ENCODE results near the gene MED27. TPM values are rescaled to one million over a fixed set of nuclear protein-coding genes. Genes with fewer than 3 reads are reported as not detected.

MED27 gene
- total RNA-seq, 3 donors from 2014 or later: 14.4 to 20.3 (median 15.8) TPM

- no peak for DNase-seq (ENCODE audit: low spot score in 2 of 2)
- Histone ChIP-seq H3K4me1 (no peaks in the 10 kb centered on the region), H3K9me3 (no peaks in the 10 kb centered on the region), H3K36me3 (no peaks in the 10 kb centered on the region), H3K27me3 (no peaks in the 10 kb centered on the region), H3K27ac (no peak overlapping the region), H3K4me3 (no peak overlapping the region)
- no peak for TF ChIP-seq POLR2A (IDR thresholded peaks at IDR 0.05)
- TF ChIP-seq CTCF (IDR thresholded peaks at IDR 0.05): no peak
- TF ChIP-seq POLR2AphosphoS5 (IDR thresholded peaks at IDR 0.05): no peak
- intact Hi-C loops (cut with DNase I; ENCODE audit: low total_unique reads): no loop called here
Measured at GRCh38 chr9:131892902-131893500, 186.7 kb downstream of the MED27 start.

- H3K4me1 ChIP-seq: no peaks in the 10 kb centered on the region
- H3K27me3 ChIP-seq: no peaks in the 10 kb centered on the region
- H3K27ac ChIP-seq: no peak overlapping the region
- no peak overlapping the region for H3K4me3 ChIP-seq
- TF ChIP-seq POLR2AphosphoS5 (IDR thresholded peaks at IDR 0.05): no peak
- no peak for TF ChIP-seq POLR2A (IDR thresholded peaks at IDR 0.05)
- no peak for TF ChIP-seq CTCF (IDR thresholded peaks at IDR 0.05)
- no peaks in the 10 kb centered on the region for H3K36me3 ChIP-seq
- intact Hi-C loops (cut with DNase I; ENCODE audit: low total_unique reads): no loop called here
- no peaks in the 10 kb centered on the region for H3K9me3 ChIP-seq
- DNase-seq (ENCODE audit: low spot score in 2 of 2): no peak
Measured at GRCh38 chr9:131892162-131892707, 187.4 kb downstream of the MED27 start.

GRCh38 chr9:131891598-131891997 lies 188.1 kb downstream of the MED27 start:
- Histone ChIP-seq H3K9me3 (no peaks in the 10 kb centered on the region), H3K27me3 (no peaks in the 10 kb centered on the region), H3K36me3 (no peaks in the 10 kb centered on the region), H3K4me1 (no peaks in the 10 kb centered on the region), H3K27ac (no peak overlapping the region), H3K4me3 (no peak overlapping the region)
- TF ChIP-seq CTCF (IDR thresholded peaks at IDR 0.05) (no peak), POLR2AphosphoS5 (IDR thresholded peaks at IDR 0.05) (no peak), POLR2A (IDR thresholded peaks at IDR 0.05) (no peak)
- DNase-seq (ENCODE audit: low spot score in 2 of 2): no peak
- intact Hi-C loops (cut with DNase I; ENCODE audit: low total_unique reads): no loop called here

- no peak for DNase-seq (ENCODE audit: low spot score in 2 of 2)
- no peaks in the 10 kb centered on the region for H3K9me3 ChIP-seq
- no peak overlapping the region for H3K27ac ChIP-seq
- TF ChIP-seq POLR2A (IDR thresholded peaks at IDR 0.05): no peak
- TF ChIP-seq CTCF (IDR thresholded peaks at IDR 0.05): no peak
- TF ChIP-seq POLR2AphosphoS5 (IDR thresholded peaks at IDR 0.05): no peak
- no peaks in the 10 kb centered on the region for H3K36me3 ChIP-seq
- H3K4me1 ChIP-seq: no peaks in the 10 kb centered on the region
- intact Hi-C loops (cut with DNase I; ENCODE audit: low total_unique reads): no loop called here
- no peak overlapping the region for H3K4me3 ChIP-seq
- H3K27me3 ChIP-seq: no peaks in the 10 kb centered on the region
Measured at GRCh38 chr9:131889437-131890251, 190.0 kb downstream of the MED27 start.

GRCh38 chr9:131888923-131889322 lies 190.7 kb downstream of the MED27 start:
- Histone ChIP-seq H3K9me3 (no peaks in the 10 kb centered on the region), H3K4me1 (no peaks in the 10 kb centered on the region), H3K27me3 (no peaks in the 10 kb centered on the region), H3K4me3 (no peak overlapping the region), H3K36me3 (no peaks in the 10 kb centered on the region), H3K27ac (no peak overlapping the region)
- intact Hi-C loops (cut with DNase I; ENCODE audit: low total_unique reads): no loop called here
- no peak for TF ChIP-seq POLR2AphosphoS5 (IDR thresholded peaks at IDR 0.05)
- no peak for TF ChIP-seq CTCF (IDR thresholded peaks at IDR 0.05)
- TF ChIP-seq POLR2A (IDR thresholded peaks at IDR 0.05): no peak
- DNase-seq (ENCODE audit: low spot score in 2 of 2): no peak
